ENCODE measurements around the gene ZNF574.

DNA sequence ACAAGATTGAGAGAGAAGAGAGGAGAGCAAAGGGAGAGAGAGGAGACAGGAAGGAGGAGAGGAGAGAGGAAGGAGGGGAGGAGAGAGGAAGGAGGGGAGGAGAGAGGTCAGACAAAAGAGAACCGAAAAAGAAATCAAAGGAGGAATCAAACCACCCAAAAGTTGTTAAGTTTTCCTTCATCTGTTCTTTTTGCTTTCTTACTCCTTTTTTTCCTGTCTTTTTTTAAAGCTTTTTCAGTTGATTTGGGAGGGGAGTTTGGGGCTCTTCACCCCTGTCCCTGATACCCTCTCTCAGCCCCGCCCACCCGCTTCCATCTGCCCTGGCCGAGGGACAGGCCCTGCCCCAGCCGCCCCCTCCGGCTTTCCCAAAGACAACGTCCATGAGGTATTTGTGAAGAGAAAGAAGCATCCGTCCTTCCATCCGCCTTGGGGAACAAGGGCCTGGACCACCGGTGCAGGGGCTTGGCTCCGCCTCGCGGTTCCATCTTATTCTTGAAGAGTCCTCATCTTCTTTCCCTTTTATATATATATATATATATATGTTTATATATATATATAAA is 13.3 kb downstream of the ZNF574 start:
- TF ChIP-seq CTCF (IDR thresholded peaks at IDR 0.05; ENCODE audit: insufficient read depth, low read depth, low read length), result no peak
- TF ChIP-seq EZH2 (IDR thresholded peaks at IDR 0.05; ENCODE audit: insufficient read depth, low read length), result no peak

All from astrocyte (in vitro differentiated cells and primary cell).